ENCODE measurements around the gene MICAL2.

The MICAL2 gene

GRCh38 chr11:12099132-12099873, 11.1 kb upstream of the MICAL2 start:
- no peak for DNase-seq

GRCh38 chr11:12100429-12100828, 10.0 kb upstream of the MICAL2 start:
- no peak for DNase-seq

GRCh38 chr11:12100841-12101242, 9.5 kb upstream of the MICAL2 start:
- no peak for DNase-seq

GRCh38 chr11:12101318-12101717, 9.1 kb upstream of the MICAL2 start:
- no peak for DNase-seq

GRCh38 chr11:12102588-12103410, 7.6 kb upstream of the MICAL2 start:
- no peak for DNase-seq

- no peak for DNase-seq
These were observed 6.8 kb upstream of the MICAL2 start for GRCh38 chr11:12103411-12104225.

GRCh38 chr11:12105471-12105870, 4.9 kb upstream of the MICAL2 start:
- DNase-seq, result no peak

- no peak for DNase-seq
These were observed 4.3 kb upstream of the MICAL2 start for GRCh38 chr11:12106101-12106500.

- DNase-seq, result no peak
These were observed 3.9 kb upstream of the MICAL2 start for GRCh38 chr11:12106501-12106900.

- no peak for DNase-seq
These were observed 1.4 kb upstream of the MICAL2 start for GRCh38 chr11:12108875-12109453.

- no peak for DNase-seq
These were observed 696 bp upstream of the MICAL2 start for GRCh38 chr11:12109591-12110196.

GRCh38 chr11:12110714-12111548, 541 bp downstream of the MICAL2 start:
- no peak for DNase-seq

- no peak for DNase-seq
These were observed 1.4 kb downstream of the MICAL2 start for GRCh38 chr11:12111549-12112520.

- DNase-seq, result no peak
These were observed 2.4 kb downstream of the MICAL2 start for GRCh38 chr11:12112750-12113149.

- no peak for DNase-seq
These were observed 2.9 kb downstream of the MICAL2 start for GRCh38 chr11:12113294-12113693.

GRCh38 chr11:12114193-12115033, 4.0 kb downstream of the MICAL2 start:
- DNase-seq, result no peak

- no peak for DNase-seq
These were observed 6.1 kb downstream of the MICAL2 start for GRCh38 chr11:12116425-12117032.

- no peak for DNase-seq
These were observed 6.8 kb downstream of the MICAL2 start for GRCh38 chr11:12117200-12117599.

- no peak for DNase-seq
These were observed 7.2 kb downstream of the MICAL2 start for GRCh38 chr11:12117611-12118010.
